22Rv1 (cell line): Measurements from ENCODE around the gene LMAN1.

ENCODE experiments used
- ZFX ChIP-seq: fragments of 450-650 bp; IDR thresholded peaks from 2 replicates; pipeline ENCODE4 v1.6.1; 2017; ENCODE audit warnings: antibody characterized with exemption, borderline replicate concordance
- TF ChIP-seq, protein P1 (sequence below): fragments of 450-650 bp; IDR thresholded peaks from 2 replicates; pipeline ENCODE4 v1.5.1; 2017; ENCODE audit warnings: mild to moderate bottlenecking

DNA sequence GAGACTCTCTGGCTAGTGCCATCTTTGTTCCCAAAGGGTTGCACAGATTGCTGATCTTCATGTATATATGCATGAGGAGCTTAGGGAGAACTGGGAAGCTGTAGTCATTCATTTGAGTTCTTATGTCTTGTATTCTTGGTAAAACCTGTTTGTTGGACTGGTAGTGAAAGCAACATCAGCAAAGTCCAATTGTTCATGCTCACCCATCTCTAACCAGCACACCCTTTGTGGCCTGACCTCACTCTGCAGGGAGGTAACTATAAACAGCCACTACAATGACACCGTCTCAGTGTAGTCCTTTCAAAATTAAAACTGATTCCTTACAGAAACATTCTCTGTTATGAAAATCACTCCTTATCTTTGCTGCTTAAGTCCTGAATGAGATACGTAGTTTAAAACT, 13.9 kb upstream of the LMAN1 start:
- TF ChIP-seq, protein P1, sequence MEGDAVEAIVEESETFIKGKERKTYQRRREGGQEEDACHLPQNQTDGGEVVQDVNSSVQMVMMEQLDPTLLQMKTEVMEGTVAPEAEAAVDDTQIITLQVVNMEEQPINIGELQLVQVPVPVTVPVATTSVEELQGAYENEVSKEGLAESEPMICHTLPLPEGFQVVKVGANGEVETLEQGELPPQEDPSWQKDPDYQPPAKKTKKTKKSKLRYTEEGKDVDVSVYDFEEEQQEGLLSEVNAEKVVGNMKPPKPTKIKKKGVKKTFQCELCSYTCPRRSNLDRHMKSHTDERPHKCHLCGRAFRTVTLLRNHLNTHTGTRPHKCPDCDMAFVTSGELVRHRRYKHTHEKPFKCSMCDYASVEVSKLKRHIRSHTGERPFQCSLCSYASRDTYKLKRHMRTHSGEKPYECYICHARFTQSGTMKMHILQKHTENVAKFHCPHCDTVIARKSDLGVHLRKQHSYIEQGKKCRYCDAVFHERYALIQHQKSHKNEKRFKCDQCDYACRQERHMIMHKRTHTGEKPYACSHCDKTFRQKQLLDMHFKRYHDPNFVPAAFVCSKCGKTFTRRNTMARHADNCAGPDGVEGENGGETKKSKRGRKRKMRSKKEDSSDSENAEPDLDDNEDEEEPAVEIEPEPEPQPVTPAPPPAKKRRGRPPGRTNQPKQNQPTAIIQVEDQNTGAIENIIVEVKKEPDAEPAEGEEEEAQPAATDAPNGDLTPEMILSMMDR, result no peak
- TF ChIP-seq ZFX, result no peak
